AG10803 (cell line): Measurements from ENCODE around the gene CECR2.
"Not testable (repeated sequence)": the region's sequence is repeated elsewhere in the genome, so short reads cannot be mapped to it uniquely, and the experiment has no call there.

Experiments
- DNase-seq: peaks from one replicate; pipeline ENCODE4 v3.0.0; 2010; ENCODE audit warnings: low read depth
- H3K4me3 ChIP-seq: 2 replicates; pipeline ENCODE4 v1.5.1; 2011; ENCODE audit warnings: mild to moderate bottlenecking, low read length, control low read depth
- TF ChIP-seq, protein P1 (sequence below): conservative IDR thresholded peaks from 2 replicates; pipeline ENCODE4 v1.5.1; 2011; ENCODE audit warnings: mild to moderate bottlenecking, low read length, control low read depth, inconsistent platforms

CECR2 gene

DNA sequence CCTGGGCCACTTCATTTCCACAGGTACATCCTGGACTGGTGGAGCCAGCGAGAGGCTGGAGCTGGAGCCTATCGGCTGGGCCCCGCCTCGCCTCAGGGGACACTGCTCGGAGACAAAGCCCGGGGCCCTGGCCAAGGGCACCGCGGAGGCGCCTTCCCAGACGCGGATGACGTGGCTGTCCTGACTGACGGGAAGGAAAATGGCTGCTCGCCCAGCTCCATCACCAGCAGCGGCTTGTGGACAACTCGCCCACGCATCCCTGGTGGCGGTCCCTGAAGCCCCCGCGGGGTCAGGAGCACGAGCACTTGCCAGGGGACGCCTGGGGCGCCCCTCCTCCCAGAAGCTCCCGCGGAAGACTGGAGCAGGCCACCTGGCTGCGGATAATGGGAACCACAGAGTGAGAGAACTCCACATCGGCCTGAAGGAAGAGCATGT is 49.6 kb downstream of the CECR2 start:
- TF ChIP-seq, protein P1, sequence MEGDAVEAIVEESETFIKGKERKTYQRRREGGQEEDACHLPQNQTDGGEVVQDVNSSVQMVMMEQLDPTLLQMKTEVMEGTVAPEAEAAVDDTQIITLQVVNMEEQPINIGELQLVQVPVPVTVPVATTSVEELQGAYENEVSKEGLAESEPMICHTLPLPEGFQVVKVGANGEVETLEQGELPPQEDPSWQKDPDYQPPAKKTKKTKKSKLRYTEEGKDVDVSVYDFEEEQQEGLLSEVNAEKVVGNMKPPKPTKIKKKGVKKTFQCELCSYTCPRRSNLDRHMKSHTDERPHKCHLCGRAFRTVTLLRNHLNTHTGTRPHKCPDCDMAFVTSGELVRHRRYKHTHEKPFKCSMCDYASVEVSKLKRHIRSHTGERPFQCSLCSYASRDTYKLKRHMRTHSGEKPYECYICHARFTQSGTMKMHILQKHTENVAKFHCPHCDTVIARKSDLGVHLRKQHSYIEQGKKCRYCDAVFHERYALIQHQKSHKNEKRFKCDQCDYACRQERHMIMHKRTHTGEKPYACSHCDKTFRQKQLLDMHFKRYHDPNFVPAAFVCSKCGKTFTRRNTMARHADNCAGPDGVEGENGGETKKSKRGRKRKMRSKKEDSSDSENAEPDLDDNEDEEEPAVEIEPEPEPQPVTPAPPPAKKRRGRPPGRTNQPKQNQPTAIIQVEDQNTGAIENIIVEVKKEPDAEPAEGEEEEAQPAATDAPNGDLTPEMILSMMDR, result no peak
- no peak overlapping the region for H3K4me3 ChIP-seq
- no peak for DNase-seq

DNA sequence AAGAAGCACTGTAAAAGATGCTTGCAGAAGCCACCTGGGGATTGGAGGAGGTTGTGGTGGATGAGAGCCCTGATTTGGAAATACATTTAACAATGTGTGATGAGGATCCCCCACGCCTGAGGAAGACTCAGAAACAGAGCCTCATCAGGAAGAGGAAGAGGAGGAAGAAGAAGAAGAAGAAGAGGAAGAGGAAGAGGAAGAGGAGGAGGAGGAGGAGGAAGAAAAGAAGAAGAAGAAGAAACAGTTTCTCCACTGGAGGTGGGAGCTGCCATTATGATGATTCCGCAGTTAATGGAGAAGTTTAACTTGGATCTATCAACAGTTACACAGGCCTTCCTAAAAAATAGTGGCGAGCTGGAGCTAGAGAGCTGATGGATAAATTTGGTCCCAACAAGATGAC is 50.1 kb downstream of the CECR2 start:
- no peak for DNase-seq
- TF ChIP-seq, protein P1, result no peak
- H3K4me3 ChIP-seq, result no peak overlapping the region

DNA sequence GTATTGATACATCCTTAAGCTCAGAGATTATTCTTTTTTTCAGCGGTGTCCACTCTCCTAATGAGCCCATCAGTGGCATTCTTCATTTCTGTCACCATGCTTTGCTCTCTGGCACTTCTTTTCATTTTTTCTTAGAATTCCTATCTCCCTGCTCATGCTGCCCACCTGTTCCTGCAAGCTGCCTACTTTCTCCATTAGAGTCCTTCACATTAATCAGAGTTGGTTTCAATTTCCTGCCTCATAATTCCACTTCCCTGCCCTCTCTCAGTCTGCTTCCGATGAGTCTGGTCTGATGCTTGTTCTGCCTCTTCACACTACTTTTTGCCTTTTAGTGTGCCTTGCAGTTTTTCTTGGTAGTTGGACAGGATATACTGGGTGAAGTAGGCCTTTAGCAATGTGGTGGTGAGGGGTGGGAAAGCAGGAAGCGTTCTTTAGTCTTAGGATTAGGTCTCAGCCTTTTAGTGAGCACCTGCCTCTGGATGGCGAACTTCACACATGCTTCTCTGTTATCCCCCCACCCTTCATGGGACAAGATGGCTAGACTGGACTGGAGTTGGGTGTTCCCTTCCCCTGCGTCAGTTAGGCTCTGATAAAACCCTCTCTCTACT is 53.6 kb downstream of the CECR2 start:
- TF ChIP-seq, protein P1, result no peak
- DNase-seq, result no peak
- H3K4me3 ChIP-seq, result no peak overlapping the region

DNA sequence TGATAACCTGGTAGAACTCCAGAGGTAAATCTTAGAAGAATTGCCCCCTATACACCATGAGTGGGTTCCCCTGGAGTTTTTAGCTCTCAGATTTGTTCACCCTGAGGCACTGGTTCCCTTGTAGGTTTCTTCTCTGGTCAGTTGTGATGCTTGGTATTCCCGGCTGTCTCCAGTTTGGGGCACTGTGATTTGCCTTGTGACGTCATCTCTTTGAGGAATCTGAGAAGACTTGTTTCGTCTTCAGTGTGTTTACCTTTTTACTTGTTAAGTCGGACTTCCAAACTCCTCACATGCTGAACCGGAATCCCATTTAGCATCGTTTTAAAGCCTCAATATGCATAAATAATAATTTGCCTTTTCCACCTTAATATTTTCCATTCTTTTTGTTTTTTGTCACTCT is 54.4 kb downstream of the CECR2 start:
- TF ChIP-seq, protein P1, result no peak
- DNase-seq, result no peak
- no peak overlapping the region for H3K4me3 ChIP-seq

DNA sequence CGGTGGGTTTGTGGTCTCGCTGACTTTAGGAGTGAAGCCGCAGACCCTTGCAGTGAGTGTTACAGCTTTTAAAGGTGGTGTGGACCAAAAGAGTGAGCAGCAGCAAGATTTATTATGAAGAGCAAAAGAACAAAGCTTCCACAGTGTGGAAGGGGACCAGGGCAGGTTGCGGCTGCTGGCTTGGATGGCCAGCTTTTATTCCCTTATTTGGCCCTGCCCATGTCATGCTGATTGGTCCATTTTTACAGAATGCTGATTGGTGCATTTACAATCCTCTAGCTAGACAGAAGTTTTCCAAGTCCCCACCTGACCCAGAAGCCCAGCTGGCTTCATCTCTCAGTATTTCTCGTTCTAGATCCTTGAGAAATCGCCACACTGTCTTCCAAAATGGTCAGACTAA is 58.3 kb downstream of the CECR2 start:
- not testable (repeated sequence) for H3K4me3 ChIP-seq, DNase-seq

DNA sequence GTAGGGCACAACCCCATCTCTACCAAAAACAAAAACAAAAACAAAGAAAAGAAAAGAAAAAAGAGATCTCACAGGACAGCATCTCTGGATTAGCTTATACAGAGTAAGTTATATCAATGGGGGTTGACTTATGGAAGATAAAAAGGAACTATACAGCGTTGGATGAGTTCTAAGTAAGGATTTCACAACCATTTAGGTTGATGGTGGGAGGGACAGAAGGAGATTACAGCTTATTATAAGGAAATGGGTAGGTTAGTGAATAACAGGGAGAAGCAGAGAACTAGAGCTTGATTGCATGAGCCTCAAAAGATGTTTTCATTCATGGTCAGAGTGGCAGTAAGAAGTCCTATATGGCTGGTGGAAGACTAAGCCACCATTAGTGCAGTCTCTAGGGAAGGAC is 60.3 kb downstream of the CECR2 start:
- H3K4me3 ChIP-seq, result no peak overlapping the region
- TF ChIP-seq, protein P1, result no peak
- no peak for DNase-seq

DNA sequence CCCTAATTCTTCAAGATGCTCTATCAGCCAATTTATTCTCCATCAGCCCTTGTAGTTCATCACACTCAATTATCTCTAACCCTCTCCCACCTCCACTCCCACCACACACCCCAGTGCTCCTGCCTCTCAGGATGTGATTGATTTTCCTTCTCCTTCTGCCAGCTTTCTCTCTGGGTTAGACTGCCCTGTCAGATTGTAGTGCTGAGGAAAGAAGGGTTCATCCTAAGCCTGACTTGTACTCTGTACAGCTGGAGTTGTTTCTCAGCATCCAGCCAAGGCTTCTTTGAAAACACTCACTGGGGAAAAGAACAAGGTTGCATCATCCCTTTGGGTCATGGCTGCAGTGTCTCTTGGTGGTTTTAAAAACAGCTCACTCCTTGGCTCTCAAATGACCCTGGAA is 61.2 kb downstream of the CECR2 start:
- H3K4me3 ChIP-seq, result no peak overlapping the region
- TF ChIP-seq, protein P1, result no peak
- DNase-seq, result no peak

DNA sequence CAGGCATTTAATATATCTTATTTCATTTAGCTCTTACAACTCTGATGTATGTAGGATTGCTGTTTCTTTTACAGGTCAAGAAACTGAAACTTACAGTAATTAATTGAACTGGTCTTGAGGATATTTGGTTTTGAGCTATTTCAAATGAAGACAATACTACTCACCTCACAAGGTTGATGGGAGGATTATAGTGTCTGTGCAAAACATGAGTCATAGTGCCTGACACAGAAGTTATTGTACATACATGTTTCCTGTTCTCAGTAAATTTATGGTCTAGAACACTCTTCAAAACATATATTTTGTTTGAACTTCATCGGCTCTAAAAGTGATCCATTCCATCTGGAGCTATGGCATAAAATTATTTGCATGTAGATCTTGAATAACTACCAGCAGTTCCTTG is 61.9 kb downstream of the CECR2 start:
- H3K4me3 ChIP-seq, result no peak overlapping the region
- TF ChIP-seq, protein P1, result no peak
- DNase-seq, result no peak
